Nucleus accumbens (tissue), 56 donors: ENCODE results near the gene XAGE5.
"Not testable (repeated sequence)": the region's sequence is repeated elsewhere in the genome, so short reads cannot be mapped to it uniquely, and the experiment has no call there.

Experiments used
- DNase-seq, 56 donors: peaks; one replicate each; lab custom pipeline; 2025; lab: John Stamatoyannopoulos, UW

The XAGE5 gene, protein sequence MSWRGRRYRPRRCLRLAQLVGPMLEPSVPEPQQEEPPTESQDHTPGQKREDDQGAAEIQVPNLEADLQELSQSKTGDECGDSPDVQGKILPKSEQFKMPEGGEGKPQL

DNA sequence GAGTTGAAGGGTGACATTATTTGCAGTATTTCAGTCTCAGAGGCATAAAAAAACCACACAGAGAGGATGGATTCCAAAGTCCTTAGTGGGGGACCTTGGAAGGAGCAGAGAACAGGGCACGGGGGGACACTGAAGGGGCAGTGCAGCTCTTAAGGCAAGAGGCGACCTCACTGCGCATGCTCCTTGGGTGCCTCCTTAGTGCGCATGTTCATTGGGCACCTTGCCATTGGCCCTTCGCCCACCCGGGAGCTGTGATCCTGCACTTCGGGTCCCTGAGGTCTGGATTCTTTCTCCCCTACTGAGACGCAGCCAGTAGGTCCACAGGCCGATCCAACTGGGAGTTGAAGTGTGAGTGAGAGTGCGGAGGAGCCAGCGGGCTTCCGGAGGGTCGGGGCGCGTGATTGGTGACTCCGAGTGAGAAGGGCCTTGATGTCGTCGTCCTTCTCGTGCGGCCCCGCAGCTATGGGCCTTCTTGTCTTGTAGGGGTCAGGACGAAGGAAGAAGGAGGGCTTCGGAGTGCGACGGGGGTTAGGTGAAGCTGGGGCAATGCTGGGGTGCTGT lies at the start of gene XAGE5:
XAGE5 (plus strand) TSS at position 223 of the 561 bp plus-strand sequence. CDS start 1,280 bp downstream, outside the sequence.
- no peak for DNase-seq

- not testable (repeated sequence) for DNase-seq
Observed at GRCh38 chrX:52765983-52766382, 45.1 kb upstream of the XAGE5 start.

DNA sequence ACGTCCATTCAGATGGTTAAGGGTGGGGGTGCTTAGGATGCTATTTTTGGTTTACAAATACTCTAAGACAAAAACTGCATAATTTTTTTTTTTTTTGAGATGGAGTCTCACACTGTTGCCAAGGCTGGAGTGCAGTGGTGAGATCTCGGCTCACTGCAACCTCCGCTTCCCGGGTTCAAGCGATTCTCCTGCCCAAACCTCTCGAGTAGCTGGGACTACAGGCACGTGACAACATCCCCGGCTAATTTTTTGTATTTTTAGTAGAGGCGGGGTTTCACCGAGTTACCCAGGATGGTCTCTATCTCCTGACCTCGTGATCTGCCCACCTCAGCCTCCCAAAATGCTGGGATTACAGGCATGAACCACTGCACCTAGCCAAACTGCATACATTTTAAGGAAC lies 37.6 kb upstream of the XAGE5 start:
- not testable (repeated sequence) for DNase-seq

DNA sequence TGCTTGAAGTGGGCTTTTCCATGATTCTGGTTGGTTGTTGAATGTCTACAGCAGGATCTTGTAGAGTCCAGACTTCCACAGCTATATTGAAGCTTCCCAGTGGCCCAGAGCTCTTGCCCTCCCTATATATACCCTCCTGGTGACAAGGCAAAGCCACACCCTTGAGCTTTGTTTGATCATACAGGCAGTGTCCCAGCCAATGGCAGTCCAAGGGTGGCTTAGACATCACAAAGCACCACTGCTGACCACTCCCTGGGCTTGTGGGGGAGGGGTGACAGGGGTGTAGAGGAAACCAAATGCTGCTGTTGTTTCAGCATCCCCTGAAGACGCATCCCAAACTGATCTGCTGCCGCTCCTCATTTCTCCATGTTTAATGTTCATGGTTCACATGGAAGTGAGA lies 13.8 kb upstream of the XAGE5 start, which contains the start of gene SPANXN5:
SPANXN5 (minus strand) TSS at position 101 of the 400 bp plus-strand sequence; CDS start at position 22, 79 bp downstream.
- not testable (repeated sequence) for DNase-seq

- DNase-seq, result not testable (repeated sequence)
Observed at GRCh38 chrX:52804876-52805275, 6.2 kb upstream of the XAGE5 start.

DNA sequence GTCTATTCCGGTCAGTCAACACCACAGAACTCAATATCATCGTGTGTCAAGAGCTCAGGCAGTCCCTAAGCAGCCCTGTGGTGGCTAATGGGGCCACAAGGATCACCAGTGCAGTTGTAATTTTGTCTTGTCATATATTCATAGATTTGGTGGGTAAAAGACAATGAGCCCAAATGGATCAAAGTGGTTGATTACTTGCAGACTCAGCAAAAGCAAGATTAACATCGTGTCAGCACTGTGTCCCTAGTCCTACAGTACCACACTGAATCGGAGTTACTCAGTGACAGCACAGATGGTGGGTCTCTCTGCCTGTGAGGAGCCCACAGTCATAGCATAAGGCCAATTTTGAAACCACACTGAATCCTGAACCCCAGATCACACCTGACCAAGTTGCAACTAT lies 8.7 kb downstream of the XAGE5 start:
- DNase-seq, result no peak

DNA sequence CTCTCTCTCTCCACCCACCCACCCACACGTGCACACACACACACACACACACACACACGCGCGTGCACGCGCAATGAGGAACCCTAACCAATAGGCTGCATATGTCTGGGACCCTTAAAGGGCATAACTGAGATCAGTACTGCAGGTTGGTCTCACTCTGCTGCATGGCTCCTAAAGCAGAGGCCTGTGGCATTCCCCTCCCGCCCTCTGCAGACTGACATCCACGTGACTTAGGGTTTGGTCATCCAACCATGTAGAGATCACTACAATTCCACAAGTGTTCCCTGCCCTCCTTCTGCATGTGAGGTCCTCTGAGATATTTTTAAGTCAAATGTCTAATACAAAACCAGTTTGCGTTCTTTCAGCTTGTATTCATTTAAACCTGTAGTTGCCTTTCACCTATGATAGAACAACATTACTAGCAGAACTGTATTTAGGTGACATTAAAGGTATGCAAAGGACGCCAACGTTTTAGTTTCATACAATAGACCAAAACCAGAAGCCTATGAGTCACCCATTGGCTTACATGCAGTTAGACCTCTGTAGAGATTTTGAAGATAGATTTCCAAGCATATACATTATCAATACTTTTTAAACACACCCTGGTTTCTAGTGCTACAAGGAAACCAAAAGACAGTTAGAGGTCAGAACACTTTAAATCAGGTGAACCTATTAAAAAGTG lies 10.1 kb downstream of the XAGE5 start:
- DNase-seq, result no peak

DNA sequence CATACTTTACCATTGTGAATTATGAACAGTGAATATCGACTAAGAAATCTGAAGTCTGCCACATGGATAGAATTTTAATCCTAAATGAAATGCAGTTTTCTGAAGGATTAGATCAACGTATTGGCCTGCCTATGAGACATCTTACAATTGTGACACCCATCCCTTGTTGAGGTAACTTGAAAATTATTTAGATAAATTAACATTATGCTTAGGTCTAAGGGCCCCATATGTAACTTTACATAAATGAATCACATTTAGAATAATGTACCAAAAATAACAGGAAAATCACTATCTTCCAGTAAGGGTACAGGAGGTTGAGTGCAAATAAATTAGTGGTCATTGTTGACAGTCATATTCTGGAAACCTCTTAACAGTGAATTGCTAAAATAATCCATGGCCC lies 13.5 kb downstream of the XAGE5 start:
- DNase-seq, result no peak

DNA sequence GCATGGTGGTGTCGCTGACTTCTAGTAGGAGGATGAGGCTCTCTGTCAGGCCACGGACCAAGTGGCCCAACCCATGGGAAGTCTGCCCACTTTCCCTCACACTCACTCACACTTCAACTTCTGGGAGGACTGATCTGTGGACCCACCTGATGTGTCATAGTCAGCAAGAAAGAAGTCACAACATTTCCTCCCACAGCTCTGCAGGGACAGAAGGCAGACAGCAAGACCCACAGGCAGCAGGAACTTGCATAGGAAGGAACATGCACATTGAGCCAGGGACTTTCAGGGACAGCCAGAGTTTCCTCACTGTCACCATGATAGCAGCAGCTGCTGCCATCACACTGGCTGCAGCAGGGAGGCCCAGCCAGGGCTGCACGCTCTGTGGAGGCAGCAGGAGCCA lies 19.5 kb downstream of the XAGE5 start:
- no peak for DNase-seq

GRCh38 chrX:52839137-52839536 lies 28.1 kb downstream of the XAGE5 start:
- DNase-seq, result no peak

GRCh38 chrX:52843619-52844018 lies 32.5 kb downstream of the XAGE5 start:
- DNase-seq, result not testable (repeated sequence)

DNA sequence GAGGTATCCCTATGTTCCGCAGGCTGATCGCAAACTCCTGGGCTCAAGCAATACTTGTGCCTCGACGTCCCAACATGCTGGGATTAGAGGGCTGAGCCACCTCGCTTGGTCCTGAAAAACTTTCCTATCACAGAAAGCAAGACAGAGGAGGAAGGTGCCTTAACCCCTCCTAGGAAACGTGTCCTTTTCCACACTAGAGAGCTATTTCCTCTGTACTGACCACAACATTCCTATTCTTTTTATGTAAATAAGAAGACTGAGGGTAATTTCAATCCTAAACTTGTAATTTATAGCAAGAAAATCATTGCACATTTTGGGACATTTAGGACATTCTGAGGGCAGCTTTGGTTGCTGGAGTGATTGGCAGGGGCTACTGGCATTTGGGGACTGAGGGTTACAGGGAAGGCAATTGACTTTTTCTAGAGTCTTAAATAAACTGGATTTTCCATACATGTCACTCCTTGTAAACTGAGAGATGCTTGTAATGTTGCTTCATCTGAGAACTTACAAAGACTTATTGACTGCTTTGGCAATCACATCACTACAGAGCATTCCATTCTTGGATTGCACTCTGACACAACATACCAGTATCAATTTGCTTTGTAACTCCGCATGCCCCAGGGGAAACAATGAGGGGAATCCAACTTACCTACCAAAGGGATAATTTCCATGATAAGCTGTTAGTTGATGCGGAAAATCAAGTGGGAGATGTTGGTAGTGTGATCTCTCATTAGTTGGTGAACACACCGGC lies 41.2 kb downstream of the XAGE5 start:
- no peak for DNase-seq

DNA sequence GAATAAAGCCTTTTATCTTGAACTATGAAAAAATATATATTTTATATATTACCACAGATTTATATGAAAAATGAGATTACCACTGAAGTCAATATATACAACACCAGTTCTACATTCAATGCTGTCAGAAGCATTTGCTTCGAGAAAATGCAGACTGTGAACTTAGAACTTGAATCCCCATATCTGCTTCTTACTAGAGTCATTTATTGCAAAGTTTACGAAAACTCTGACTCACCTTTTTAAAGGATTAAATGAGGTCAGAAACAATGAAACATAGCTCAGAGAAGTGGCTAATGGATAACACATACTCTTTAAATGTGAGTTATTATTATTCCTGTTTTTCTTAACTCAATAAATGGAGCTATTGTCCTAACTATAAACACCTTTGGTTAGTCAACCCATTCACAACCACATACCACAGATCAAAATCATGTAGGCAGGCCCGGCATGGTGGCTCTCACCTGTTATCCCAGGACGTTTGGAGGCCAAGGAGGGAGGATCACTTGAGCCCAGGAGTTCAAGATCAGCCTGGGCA lies 46.0 kb downstream of the XAGE5 start:
- DNase-seq, result not testable (repeated sequence)

- DNase-seq, result no peak
Observed at GRCh38 chrX:52865343-52865998, 54.4 kb downstream of the XAGE5 start.
